Panc1 (cell line): ENCODE results near the gene IGF1R. TPM values are rescaled to one million over a fixed set of nuclear protein-coding genes. Genes with fewer than 3 reads are reported as not detected.

Experiments
- ATAC-seq: fragments of 200-7000 bp; cut with Tn5 transposase; 2 replicates; pipeline ENCODE4 v1.9.1; 2020; ENCODE audit warnings: mild to moderate bottlenecking, moderate library complexity
- BruUV-seq: library from RNA; stranded (reverse); fragments of 400-500 nt; replicated peaks from 2 replicates; lab custom pipeline; 2021; lab: Mats Ljungman, UMichigan
- CTCF ChIA-PET: fragments of 300-600 bp; sonication (Branson Sonifier 250); formaldehyde crosslinking; loops from one replicate; lab custom pipeline; 2022; ENCODE audit warnings: antibody characterized with exemption; lab: Charles Lee
- POLR2A ChIA-PET: fragments of 300-600 bp; sonication (Branson Sonifier 250); formaldehyde crosslinking; loops from one replicate; lab custom pipeline; 2022; ENCODE audit warnings: antibody characterized with exemption; lab: Charles Lee
- DNase-seq: peaks from one replicate; pipeline ENCODE4 v3.0.0-alpha.2; 2010; ENCODE audit warnings: low read depth, low spot score
- H3K27ac ChIP-seq: 2 replicates; pipeline ENCODE4 v1.5.1; 2011; ENCODE audit warnings: mild to moderate bottlenecking, low read length, inconsistent platforms
- H3K27me3 ChIP-seq: fragments of 200-500 bp; sonication (Bioruptor generic); 2 replicates; pipeline ENCODE4 v1.6.0; 2014; ENCODE audit warnings: low read length, inconsistent platforms; ENCODE audit not compliant: control insufficient read depth, insufficient read depth
- H3K36me3 ChIP-seq: fragments of 200-500 bp; sonication (Bioruptor generic); 2 replicates; pipeline ENCODE4 v1.5.1; 2014; ENCODE audit warnings: inconsistent platforms, mild to moderate bottlenecking, low read length, moderate library complexity; ENCODE audit not compliant: control insufficient read depth, insufficient read depth
- H3K4me1 ChIP-seq: 2 replicates; pipeline ENCODE4 v1.5.1; 2011; ENCODE audit warnings: inconsistent platforms, mild to moderate bottlenecking, low read length, moderate library complexity; ENCODE audit not compliant: control insufficient read depth, insufficient read depth
- H3K4me3 ChIP-seq, 2 experiments: 2 replicates each; pipeline ENCODE4 v1.5.1; 2011 to 2012; ENCODE audit warnings: low read depth in 2 of 2, low read length in 2 of 2, mild to moderate bottlenecking in 2 of 2, inconsistent platforms in 1 of 2, moderate library complexity in 1 of 2
- H3K9me3 ChIP-seq: fragments of 200-500 bp; sonication (Bioruptor generic); 2 replicates; pipeline ENCODE4 v1.5.1; 2014; ENCODE audit warnings: low read depth, mild to moderate bottlenecking, inconsistent platforms, low read length, moderate library complexity; ENCODE audit not compliant: control insufficient read depth, insufficient read depth
- POLR2AphosphoS5 ChIP-seq: IDR thresholded peaks from 2 replicates; pipeline ENCODE4 v1.6.1; 2012; ENCODE audit warnings: mild to moderate bottlenecking, low read depth, low read length, moderate library complexity
- SIN3A ChIP-seq: IDR thresholded peaks from 2 replicates; pipeline ENCODE4 v1.6.1; 2012; ENCODE audit warnings: low read depth, mild to moderate bottlenecking, low read length, moderate library complexity, borderline replicate concordance; ENCODE audit not compliant: insufficient read depth
- TCF7L2 ChIP-seq: IDR thresholded peaks from 2 replicates; pipeline ENCODE4 v1.6.1; 2011; ENCODE audit warnings: mild to moderate bottlenecking, low read depth, low read length, inconsistent platforms
- in situ Hi-C: cut with HindIII; loops from 2 replicates; pipeline ENCODE4 v1.10.0; 2016; ENCODE audit warnings: low sequenced_read_pairs, low pct_unique_long_range_greater_than_20kb
- intact Hi-C: fragments of 100-400 bp; cut with micrococcal nuclease; formaldehyde crosslinking; loops from one replicate; pipeline ENCODE4 v1.10.0; 2022; ENCODE audit not compliant: unreplicated experiment
- total RNA-seq: library from RNA; stranded (reverse); gene quantifications from one replicate; pipeline ENCODE4 v1.2.1, GENCODE V29; 2021; ENCODE audit not compliant: unreplicated experiment
- TF ChIP-seq, protein P1 (sequence below): fragments of 450-650 bp; IDR thresholded peaks from 2 replicates; pipeline ENCODE4 v1.5.1; 2017; ENCODE audit warnings: mild to moderate bottlenecking
- TF ChIP-seq, protein P2 (sequence below), 2 experiments: IDR thresholded peaks; 2 replicates each; pipeline ENCODE4 v1.6.1; 2011 to 2012; ENCODE audit warnings: low read depth in 2 of 2, control low read depth in 1 of 2, low read length in 1 of 2, mild to moderate bottlenecking in 1 of 2, moderate library complexity in 1 of 2; ENCODE audit not compliant: insufficient read depth in 1 of 2

The IGF1R gene
- total RNA-seq, 1 experiment from 2014 or later, result 77.1 TPM

DNA sequence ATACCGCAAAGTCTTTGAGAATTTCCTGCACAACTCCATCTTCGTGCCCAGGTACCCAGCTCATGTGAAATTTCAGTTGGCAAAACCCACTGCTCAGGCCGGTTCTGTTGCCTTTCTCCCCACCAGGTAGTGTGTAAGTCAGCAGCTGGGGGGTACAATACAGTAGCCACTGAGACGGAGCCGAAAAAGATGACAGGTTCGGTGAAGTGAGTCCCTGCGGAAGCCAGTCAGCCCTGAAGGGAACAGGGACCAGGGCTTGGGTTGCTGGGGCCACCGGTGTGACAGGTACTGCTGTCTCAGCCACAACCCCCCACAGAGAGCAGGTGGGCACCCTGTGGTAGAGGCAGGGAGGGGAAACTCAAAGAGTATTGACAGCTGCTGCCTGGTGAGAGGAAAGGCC is 268.5 kb downstream of the IGF1R start:
- TF ChIP-seq, protein P1, sequence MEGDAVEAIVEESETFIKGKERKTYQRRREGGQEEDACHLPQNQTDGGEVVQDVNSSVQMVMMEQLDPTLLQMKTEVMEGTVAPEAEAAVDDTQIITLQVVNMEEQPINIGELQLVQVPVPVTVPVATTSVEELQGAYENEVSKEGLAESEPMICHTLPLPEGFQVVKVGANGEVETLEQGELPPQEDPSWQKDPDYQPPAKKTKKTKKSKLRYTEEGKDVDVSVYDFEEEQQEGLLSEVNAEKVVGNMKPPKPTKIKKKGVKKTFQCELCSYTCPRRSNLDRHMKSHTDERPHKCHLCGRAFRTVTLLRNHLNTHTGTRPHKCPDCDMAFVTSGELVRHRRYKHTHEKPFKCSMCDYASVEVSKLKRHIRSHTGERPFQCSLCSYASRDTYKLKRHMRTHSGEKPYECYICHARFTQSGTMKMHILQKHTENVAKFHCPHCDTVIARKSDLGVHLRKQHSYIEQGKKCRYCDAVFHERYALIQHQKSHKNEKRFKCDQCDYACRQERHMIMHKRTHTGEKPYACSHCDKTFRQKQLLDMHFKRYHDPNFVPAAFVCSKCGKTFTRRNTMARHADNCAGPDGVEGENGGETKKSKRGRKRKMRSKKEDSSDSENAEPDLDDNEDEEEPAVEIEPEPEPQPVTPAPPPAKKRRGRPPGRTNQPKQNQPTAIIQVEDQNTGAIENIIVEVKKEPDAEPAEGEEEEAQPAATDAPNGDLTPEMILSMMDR, result no peak
- TF ChIP-seq POLR2AphosphoS5 (no peak), SIN3A (no peak), TCF7L2 (no peak)
- TF ChIP-seq, protein P2, sequence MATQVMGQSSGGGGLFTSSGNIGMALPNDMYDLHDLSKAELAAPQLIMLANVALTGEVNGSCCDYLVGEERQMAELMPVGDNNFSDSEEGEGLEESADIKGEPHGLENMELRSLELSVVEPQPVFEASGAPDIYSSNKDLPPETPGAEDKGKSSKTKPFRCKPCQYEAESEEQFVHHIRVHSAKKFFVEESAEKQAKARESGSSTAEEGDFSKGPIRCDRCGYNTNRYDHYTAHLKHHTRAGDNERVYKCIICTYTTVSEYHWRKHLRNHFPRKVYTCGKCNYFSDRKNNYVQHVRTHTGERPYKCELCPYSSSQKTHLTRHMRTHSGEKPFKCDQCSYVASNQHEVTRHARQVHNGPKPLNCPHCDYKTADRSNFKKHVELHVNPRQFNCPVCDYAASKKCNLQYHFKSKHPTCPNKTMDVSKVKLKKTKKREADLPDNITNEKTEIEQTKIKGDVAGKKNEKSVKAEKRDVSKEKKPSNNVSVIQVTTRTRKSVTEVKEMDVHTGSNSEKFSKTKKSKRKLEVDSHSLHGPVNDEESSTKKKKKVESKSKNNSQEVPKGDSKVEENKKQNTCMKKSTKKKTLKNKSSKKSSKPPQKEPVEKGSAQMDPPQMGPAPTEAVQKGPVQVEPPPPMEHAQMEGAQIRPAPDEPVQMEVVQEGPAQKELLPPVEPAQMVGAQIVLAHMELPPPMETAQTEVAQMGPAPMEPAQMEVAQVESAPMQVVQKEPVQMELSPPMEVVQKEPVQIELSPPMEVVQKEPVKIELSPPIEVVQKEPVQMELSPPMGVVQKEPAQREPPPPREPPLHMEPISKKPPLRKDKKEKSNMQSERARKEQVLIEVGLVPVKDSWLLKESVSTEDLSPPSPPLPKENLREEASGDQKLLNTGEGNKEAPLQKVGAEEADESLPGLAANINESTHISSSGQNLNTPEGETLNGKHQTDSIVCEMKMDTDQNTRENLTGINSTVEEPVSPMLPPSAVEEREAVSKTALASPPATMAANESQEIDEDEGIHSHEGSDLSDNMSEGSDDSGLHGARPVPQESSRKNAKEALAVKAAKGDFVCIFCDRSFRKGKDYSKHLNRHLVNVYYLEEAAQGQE (IDR thresholded peaks at IDR 0.05; ENCODE audit: insufficient read depth in 1 of 2, low read depth in 2 of 2, low read length in 1 of 2), result no peak
- CTCF ChIA-PET, result interaction anchor here (0.7 kb wide), 1 partner anchor 21 kb away, joined by 4 read pairs; no protein-coding TSS in a partner anchor
- H3K27me3 ChIP-seq, result no peaks in the 10 kb centered on the region
- no peak overlapping the region for H3K4me3 ChIP-seq
- ATAC-seq, result no peak
- POLR2A ChIA-PET, result no interaction called here
- DNase-seq, result no peak
- no peak overlapping the region for H3K27ac ChIP-seq
- no peaks in the 10 kb centered on the region for H3K4me1 ChIP-seq
- no peaks in the 10 kb centered on the region for H3K9me3 ChIP-seq
- in situ Hi-C loops (no loop called here), intact Hi-C loops (no loop called here)
- BruUV-seq, result no TSS peak
- H3K36me3 ChIP-seq, result peaks cover 10% of the 10 kb centered on the region

DNA sequence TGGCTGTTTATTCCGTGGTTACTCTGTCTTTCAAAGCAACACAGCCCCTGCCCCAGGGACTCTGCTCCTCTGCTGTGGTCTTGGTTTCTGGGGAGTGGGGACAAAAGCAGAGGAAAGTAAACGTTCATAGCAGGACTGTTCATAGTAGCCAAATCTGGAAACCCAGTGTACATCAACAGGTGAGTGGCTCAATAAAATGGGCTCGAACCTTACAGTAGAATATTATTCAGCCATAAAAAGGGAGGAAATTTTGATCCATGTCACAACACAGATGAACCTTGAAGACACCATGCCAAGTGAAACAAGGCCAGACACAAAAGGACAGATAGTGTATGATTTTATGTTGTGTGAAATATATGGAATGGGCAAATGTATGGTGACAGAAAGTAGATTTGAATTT is 269.1 kb downstream of the IGF1R start:
- Histone ChIP-seq H3K27ac (no peak overlapping the region), H3K9me3 (no peaks in the 10 kb centered on the region), H3K4me1 (no peaks in the 10 kb centered on the region), H3K27me3 (no peaks in the 10 kb centered on the region), H3K36me3 (peaks cover 16% of the 10 kb centered on the region), H3K4me3 (no peak overlapping the region)
- ChIA-PET POLR2A (no interaction called here), CTCF (no interaction called here)
- no peak for TF ChIP-seq SIN3A
- TF ChIP-seq TCF7L2, result no peak
- TF ChIP-seq, protein P2 (IDR thresholded peaks at IDR 0.05; ENCODE audit: insufficient read depth in 1 of 2, low read depth in 2 of 2, low read length in 1 of 2), result no peak
- no peak for TF ChIP-seq POLR2AphosphoS5
- TF ChIP-seq, protein P1, result no peak
- ATAC-seq, result no peak
- in situ Hi-C loops, result no loop called here
- no peak for DNase-seq
- BruUV-seq, result no TSS peak
- intact Hi-C loops, result no loop called here
